OCI-LY1 (cell line): ENCODE data around the gene HOOK2.

Source experiments
- H2AFZ ChIP-seq: fragments of 200-600 bp; sonication (generic), shearing (Covaris generic); 2 replicates; pipeline ENCODE4 v1.6.0; 2014; ENCODE audit warnings: antibody characterized with exemption, mild to moderate bottlenecking, low read length
- H3F3A ChIP-seq: fragments of 200-600 bp; sonication (generic), shearing (Covaris generic); 2 replicates; pipeline ENCODE4 v1.6.0; 2014; ENCODE audit warnings: mild to moderate bottlenecking, antibody characterized with exemption, low read length, moderate library complexity; ENCODE audit not compliant: insufficient read depth
- H3K27ac ChIP-seq: fragments of 200-600 bp; sonication (generic); 2 replicates; pipeline ENCODE4 v1.5.1; 2014; ENCODE audit warnings: low read length, mixed run types, mild to moderate bottlenecking, low read depth; ENCODE audit not compliant: poor library complexity, severe bottlenecking
- H3K27me3 ChIP-seq: fragments of 200-600 bp; sonication (generic); 2 replicates; pipeline ENCODE4 v1.6.0; 2014; ENCODE audit warnings: antibody characterized with exemption, mild to moderate bottlenecking, low read length, moderate library complexity; ENCODE audit not compliant: insufficient read depth
- H3K36me3 ChIP-seq: fragments of 200-600 bp; sonication (generic); 2 replicates; pipeline ENCODE4 v1.6.1; 2014; ENCODE audit warnings: mild to moderate bottlenecking, antibody characterized with exemption, low read length, moderate library complexity, mixed read lengths; ENCODE audit not compliant: insufficient read depth
- H3K4me1 ChIP-seq: fragments of 200-600 bp; sonication (generic); 2 replicates; pipeline ENCODE4 v1.5.1; 2014; ENCODE audit warnings: mild to moderate bottlenecking, low read length, moderate library complexity; ENCODE audit not compliant: insufficient read depth, severe bottlenecking
- H3K4me2 ChIP-seq: fragments of 200-600 bp; sonication (generic), shearing (Covaris generic); 2 replicates; pipeline ENCODE4 v1.6.1; 2014; ENCODE audit warnings: low read length
- H3K4me3 ChIP-seq: fragments of 200-600 bp; sonication (generic); 2 replicates; pipeline ENCODE4 v1.5.1; 2014; ENCODE audit warnings: low read length, low read depth, mild to moderate bottlenecking, mixed read lengths; ENCODE audit not compliant: poor library complexity, severe bottlenecking
- H3K79me2 ChIP-seq: fragments of 200-600 bp; shearing (Covaris generic); 2 replicates; pipeline ENCODE4 v1.6.1; 2016; ENCODE audit warnings: mixed run types, low read length, mixed read lengths; ENCODE audit not compliant: insufficient read depth
- H3K9ac ChIP-seq: fragments of 200-600 bp; sonication (generic), shearing (Covaris generic); 2 replicates; pipeline ENCODE4 v1.6.1; 2014; ENCODE audit warnings: mild to moderate bottlenecking, low read length, mixed read lengths
- H3K9me2 ChIP-seq: fragments of 200-600 bp; sonication (generic), shearing (Covaris generic); 2 replicates; pipeline ENCODE4 v1.6.1; 2014; ENCODE audit warnings: low read depth, mild to moderate bottlenecking, low read length, mixed read lengths
- H3K9me3 ChIP-seq: fragments of 200-600 bp; shearing (Covaris generic); 2 replicates; pipeline ENCODE4 v1.6.1; 2014; ENCODE audit warnings: low read length, mixed read lengths
- H4K20me1 ChIP-seq: fragments of 200-600 bp; sonication (generic), shearing (Covaris generic); 2 replicates; pipeline ENCODE4 v1.6.0; 2016; ENCODE audit warnings: mild to moderate bottlenecking, low read length; ENCODE audit not compliant: insufficient read depth
- CTCF ChIP-seq: fragments of 200-600 bp; sonication (generic), shearing (Covaris generic); IDR thresholded peaks from 2 replicates; pipeline ENCODE4 v1.5.1; 2017; ENCODE audit warnings: mild to moderate bottlenecking, antibody characterized with exemption, low read length, moderate library complexity, mixed read lengths
- EZH2 ChIP-seq: fragments of 200-600 bp; sonication (generic), shearing (Covaris generic); IDR thresholded peaks from 2 replicates; pipeline ENCODE4 v1.8.0; 2017; ENCODE audit warnings: borderline replicate concordance, mixed run types, mild to moderate bottlenecking, antibody characterized with exemption, low read length, moderate library complexity, mixed read lengths

The HOOK2 gene

GRCh38 chr19:12785431-12786031 is 10.2 kb upstream of the HOOK2 start:
- Histone ChIP-seq H3K9ac (no peak overlapping the region; the same call in 1 of the 2 replicates), H3K4me1 (peaks cover 73% of the 10 kb centered on the region), H3K79me2 (no peaks in the 10 kb centered on the region), H3K4me3 (no peak overlapping the region), H2AFZ (no peak overlapping the region), H3K27me3 (no peaks in the 10 kb centered on the region), H3K4me2 (no peak overlapping the region), H3K27ac (peak overlapping the region; percentile 74), H3K9me3 (no peaks in the 10 kb centered on the region), H4K20me1 (no peaks in the 10 kb centered on the region), H3K9me2 (no peaks in the 10 kb centered on the region), H3F3A (no peaks in the 10 kb centered on the region), H3K36me3 (no peaks in the 10 kb centered on the region)
- TF ChIP-seq CTCF = no peak
- no peak for TF ChIP-seq EZH2

- Histone ChIP-seq H3F3A (no peaks in the 10 kb centered on the region), H3K4me2 (no peak overlapping the region), H3K4me1 (peaks cover 67% of the 10 kb centered on the region), H3K79me2 (no peaks in the 10 kb centered on the region), H3K4me3 (no peak overlapping the region), H3K27ac (peak overlapping the region; percentile 74), H3K9me2 (no peaks in the 10 kb centered on the region), H2AFZ (no peak overlapping the region), H3K27me3 (no peaks in the 10 kb centered on the region), H3K9ac (no peak overlapping the region; the same call in 1 of the 2 replicates), H3K36me3 (no peaks in the 10 kb centered on the region), H4K20me1 (no peaks in the 10 kb centered on the region), H3K9me3 (no peaks in the 10 kb centered on the region)
- TF ChIP-seq EZH2 (no peak), CTCF (no peak)
These were observed 9.6 kb upstream of the HOOK2 start for GRCh38 chr19:12784871-12785430.

- Histone ChIP-seq H3K4me1 (peaks cover 66% of the 10 kb centered on the region), H3K9me3 (no peaks in the 10 kb centered on the region), H4K20me1 (no peaks in the 10 kb centered on the region), H3K27ac (peak overlapping the region; percentile 74), H2AFZ (no peak overlapping the region), H3K79me2 (no peaks in the 10 kb centered on the region), H3K9ac (no peak overlapping the region; the same call in 1 of the 2 replicates), H3K27me3 (no peaks in the 10 kb centered on the region), H3K4me3 (no peak overlapping the region), H3F3A (no peaks in the 10 kb centered on the region), H3K9me2 (no peaks in the 10 kb centered on the region), H3K36me3 (no peaks in the 10 kb centered on the region), H3K4me2 (no peak overlapping the region)
- TF ChIP-seq EZH2 (no peak), CTCF (no peak)
These were observed 9.1 kb upstream of the HOOK2 start for GRCh38 chr19:12784394-12784870.
